Measurements from ENCODE around the gene ATXN3.
"Not testable (repeated sequence)": the region's sequence is repeated elsewhere in the genome, so short reads cannot be mapped to it uniquely, and the experiment has no call there.

The ATXN3 gene

DNA sequence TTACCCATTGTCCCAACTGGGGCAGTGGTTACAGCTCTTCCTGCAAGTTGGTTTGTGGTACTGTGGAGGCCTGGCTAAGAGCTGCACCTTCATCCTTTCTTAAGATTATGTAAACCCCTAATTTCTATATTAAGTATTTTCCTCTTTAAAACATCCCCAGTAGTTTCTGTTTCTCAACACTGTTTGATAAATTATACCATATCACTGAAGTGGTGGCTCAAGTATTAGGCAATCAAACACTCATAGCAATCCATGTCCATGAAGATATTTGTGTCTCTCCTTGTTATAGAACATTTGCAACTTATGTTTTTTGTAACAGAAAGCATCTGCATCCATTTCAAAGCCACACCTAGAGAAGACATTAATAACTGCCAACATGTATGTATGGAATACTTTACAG, 31.8 kb downstream of the ATXN3 start:
- no peak for DNase-seq (ENCODE audit: low read depth, low spot score)

DNA sequence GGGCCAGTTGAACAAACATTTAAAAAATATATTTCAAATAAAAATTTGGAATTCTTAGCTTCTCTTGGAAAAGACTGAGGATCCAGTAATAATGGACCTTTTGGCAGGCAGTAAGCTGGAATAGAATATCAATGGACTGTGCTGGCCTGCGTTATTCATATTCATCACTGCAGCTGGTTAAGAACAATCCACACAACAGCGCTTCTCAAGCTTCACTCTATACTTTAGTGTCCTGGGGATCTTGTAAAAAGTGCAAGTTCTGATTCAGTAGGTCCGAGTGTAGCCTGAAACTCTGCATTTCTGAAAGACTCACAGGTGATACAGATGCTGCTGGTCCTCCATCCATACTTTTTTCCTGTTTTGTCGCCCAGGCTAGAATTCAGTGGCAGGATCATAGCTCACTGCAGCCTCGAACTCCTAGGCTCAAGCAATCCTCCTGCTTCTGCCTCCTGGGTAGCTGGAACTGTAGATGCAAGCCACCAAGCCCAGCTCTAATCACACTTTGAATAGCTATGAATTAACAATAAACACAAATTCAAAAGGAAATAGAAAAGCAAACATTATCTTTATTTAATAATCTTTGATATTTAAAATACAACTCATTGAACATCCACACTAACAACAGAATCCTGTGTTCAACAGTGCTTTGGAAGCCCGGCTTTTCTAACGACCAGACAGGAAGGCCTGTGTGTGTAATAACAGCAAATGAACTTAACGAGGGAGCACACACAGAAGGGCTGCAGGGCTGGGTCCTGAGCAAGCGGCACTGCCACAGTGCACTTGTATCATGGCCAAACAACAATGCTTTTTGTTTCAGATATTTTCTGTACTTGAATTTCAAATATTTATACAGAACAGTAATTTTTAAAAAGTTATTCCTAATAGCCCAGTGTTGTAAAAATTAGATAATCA, 48.1 kb downstream of the ATXN3 start:
- DNase-seq (ENCODE audit: low read depth, low spot score): no peak

DNA sequence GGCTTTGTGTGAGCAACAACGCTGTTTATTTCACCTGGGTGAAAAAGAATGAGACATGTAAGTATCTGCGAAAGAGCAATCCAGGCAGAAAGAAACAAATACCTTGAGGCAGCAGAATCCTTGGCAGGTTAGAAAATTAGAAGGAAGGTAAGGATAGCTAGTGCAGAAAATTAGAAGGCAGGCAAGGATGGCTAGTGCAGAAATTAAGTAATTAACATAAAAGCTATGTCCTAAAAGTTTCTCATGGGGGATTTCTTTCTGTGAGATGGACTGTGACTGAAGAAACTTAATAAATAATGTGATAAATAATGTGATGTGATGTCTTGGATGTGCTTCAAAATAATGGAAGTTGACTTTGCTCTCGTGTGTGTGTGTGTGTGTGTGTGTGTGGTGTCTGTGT, 56.6 kb downstream of the ATXN3 start:
- no peak for DNase-seq (ENCODE audit: low read depth, low spot score)

DNA sequence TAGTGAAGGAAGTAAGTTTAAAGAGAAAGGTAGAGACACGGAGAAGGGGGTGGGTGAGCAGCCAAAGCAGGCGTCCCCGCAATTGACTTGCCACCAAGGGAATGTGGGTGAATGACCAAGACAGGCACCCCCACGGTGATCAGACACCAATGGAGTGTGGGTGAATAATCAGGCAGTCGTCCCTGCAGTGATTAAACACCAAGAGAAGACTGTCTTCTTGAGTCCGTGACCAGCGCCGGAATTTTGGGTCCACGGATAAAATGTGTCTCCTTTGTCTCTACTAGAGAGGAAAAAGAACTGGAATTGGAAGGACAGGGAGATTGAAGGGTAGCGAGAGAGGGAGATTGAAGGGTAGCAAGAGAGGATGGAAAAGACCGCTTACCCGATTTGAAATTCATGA, 57.2 kb downstream of the ATXN3 start:
- not testable (repeated sequence) for DNase-seq (ENCODE audit: low read depth, low spot score)

DNA sequence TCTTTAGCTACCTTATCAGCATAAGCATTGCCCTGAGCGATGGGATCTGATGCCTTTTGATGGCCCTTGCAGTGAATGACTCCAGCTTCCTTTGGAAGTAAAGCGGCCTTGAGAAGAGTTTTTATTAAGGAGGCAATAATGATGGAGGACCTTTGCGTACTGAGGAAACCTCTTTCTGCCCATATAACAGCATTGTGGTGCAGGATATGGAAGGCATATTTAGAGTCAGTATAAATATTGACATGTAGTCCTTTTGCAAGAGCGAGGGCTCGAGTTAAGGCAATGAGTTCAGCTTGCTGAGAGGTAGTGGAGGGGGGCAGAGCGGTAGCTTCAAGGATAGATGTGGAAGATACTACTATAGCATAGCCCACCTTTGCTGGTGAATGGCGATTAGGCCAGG, 60.5 kb downstream of the ATXN3 start:
- DNase-seq (ENCODE audit: low read depth, low spot score): not testable (repeated sequence)

DNA sequence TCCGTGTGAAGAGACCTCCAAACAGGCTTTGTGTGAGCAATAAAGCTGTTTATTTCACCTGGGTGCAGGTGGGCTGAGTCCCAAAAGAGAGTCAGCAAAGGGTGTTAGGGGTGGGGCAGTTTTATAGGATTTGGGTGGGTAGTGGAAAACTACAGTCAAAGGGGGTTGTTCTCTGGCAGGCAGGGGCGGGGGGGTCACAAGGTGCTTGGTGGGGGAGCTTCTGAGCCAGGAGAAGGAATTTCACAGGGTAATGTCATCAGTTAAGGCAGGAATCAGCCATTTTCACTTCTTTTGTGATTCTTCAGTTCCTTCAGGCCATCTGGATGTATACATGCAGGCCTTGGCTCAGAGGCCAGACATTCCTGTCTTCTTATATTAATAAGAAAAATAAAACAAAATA, 64.6 kb downstream of the ATXN3 start:
- not testable (repeated sequence) for DNase-seq (ENCODE audit: low read depth, low spot score)

DNA sequence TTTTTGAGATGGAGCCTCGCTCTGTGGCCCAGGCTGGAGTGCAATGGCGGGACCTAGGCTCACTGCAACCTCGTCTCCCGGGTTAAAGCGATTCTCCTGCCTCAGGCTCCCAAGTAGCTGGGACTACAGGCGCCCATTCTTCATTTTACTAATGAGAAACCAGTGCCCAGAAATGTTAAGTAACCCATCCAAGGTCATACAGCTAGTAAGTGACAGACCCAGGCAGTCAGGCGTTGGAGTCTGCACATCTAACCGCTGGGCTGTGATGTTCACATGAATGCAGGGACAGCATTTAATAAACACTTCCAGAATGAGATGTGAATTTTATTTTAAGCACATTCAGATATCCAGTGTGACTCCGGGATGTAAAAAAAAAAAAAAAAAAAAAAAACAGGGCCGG, 65.2 kb downstream of the ATXN3 start:
- DNase-seq (ENCODE audit: low read depth, low spot score): no peak

DNA sequence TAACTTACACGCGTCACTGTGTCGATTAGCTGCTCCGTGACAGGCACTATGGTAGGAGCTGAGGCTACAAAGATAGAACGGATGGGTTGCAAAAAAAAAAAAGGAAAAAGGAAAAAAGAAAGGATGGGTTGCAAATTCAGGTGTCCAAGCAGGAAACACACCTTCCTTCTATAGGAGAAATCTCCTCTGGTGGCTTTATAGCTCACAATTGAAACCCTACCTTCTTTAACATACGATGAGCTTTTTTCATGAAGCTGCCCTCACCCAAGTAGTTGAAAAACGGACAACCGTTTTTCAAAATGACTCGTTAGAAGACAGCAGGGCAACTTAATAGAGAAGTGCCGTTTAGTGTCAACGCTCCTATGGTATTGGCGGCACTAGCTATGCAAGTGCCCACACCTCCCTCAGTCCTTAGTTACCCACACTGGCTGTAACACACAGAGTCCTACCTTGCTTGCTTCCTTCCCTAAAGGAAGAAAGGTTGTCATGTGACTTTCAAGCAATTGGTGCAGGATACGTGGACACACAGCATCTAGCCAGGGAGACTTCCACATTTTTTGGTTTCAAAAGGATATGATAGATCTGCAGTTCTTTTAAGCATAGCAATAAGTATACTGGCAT, 65.8 kb downstream of the ATXN3 start:
- peak; percentile 26 for DNase-seq (ENCODE audit: low read depth, low spot score)

DNA sequence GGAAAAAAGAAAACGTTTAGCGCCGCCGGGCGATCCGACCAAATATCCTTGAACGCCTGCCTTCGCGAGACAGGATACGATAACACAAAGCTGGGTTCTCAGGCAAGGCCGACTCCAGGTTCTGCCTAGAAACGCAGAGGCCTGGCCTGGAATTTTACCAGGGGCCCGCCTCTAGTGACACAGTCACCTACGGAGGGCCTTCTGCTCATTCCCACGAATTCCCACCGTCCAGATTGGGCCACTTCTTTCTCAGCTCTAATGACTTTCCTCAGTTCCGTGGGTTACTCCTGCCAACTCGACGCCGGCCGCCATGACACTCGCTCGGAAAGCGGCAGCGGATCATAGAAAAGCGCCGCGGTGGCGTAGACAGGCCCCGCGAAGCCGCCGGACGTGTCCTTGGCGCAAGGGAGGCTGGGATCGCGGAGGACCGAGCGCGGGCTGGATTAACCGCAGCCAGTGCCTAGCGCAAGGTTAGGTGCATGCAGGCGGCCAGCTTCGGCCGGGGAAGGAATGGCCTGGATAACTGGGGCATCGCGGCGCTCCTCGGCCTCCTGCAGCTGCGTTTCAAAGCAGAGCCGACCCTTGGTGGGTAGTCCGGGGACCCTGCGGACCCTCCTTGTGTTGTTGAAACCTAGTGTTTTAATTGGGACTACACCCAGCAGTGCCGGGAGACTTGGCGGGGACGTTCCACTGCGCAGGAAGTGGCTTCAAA, 66.5 kb downstream of the ATXN3 start, which contains the start of gene TRIP11:
Gene TRIP11, minus strand, starts transcription at position 341 of the 712 bp plus-strand sequence. CDS start 374 bp downstream, outside the sequence.
- peak; percentile 93 for DNase-seq (ENCODE audit: low read depth, low spot score)

DNA sequence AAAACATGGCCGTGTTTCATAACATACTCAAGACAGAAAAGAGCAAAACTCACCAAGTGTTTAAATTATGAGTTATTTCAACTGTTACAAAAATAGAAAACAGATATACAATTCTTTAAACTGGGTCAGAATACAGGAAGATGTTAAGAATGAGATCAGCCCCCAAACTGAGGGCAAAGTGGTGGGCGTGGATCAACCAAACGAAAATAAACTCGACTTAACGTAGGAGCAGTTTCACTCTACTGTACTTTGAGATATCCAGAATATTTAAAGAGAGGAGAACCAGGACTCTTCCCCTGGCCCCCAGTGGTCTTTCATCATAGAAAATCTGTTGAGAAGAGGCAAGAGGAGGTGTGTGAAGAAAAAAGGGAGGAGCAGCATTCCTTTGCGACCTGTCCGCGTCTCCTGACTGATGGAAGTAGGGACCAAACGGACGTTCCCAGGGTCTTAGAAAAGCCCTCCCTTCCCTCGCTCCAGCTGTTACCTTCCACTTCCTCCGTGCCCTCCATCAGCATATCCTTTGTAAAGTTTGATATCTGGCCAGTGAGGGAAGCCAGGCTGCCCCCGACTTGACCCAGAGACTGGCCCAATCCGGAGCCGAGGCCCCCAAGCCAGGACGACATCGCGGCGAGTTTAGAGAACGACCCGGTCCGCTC, 67.2 kb downstream of the ATXN3 start:
- DNase-seq (ENCODE audit: low read depth, low spot score): peak; percentile 96

DNA sequence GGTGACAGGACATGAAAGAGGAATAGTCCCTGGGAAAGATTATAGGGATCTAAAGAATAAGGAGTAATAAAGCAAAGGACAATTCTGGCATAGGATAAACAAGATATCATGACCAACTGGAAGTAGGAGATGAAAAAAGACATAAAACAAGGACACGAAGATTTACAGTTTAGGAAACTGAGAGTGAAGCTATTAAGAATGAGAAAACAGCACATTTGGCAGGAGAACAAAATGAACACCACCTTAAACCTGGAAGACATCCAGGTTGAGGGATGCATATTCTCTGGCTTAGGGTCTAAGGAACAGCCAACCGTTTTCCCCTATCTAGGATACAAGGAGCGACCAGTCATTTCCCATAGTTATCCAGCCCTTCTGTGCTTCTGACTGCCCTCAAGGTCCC, 68.4 kb downstream of the ATXN3 start:
- DNase-seq (ENCODE audit: low read depth, low spot score): no peak

DNA sequence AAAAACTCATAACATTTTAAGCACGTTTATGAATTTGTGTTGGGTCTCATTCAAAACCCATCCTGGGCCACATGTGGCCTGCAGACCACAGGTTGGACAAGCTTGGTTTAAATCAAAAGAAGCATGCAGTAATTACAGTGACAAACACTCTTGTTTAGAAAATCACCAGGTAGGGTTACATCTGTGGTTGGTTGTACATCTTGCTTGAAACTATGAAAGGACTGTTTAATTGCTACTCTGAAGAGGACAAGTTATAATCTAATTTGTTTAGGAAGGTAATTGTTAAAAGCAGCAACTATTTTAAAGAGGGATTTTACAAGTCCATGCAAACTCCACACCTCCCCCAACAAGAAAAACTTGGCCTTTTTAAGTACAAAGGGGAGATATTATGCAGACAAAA, 70.5 kb downstream of the ATXN3 start:
- DNase-seq (ENCODE audit: low read depth, low spot score): no peak

DNA sequence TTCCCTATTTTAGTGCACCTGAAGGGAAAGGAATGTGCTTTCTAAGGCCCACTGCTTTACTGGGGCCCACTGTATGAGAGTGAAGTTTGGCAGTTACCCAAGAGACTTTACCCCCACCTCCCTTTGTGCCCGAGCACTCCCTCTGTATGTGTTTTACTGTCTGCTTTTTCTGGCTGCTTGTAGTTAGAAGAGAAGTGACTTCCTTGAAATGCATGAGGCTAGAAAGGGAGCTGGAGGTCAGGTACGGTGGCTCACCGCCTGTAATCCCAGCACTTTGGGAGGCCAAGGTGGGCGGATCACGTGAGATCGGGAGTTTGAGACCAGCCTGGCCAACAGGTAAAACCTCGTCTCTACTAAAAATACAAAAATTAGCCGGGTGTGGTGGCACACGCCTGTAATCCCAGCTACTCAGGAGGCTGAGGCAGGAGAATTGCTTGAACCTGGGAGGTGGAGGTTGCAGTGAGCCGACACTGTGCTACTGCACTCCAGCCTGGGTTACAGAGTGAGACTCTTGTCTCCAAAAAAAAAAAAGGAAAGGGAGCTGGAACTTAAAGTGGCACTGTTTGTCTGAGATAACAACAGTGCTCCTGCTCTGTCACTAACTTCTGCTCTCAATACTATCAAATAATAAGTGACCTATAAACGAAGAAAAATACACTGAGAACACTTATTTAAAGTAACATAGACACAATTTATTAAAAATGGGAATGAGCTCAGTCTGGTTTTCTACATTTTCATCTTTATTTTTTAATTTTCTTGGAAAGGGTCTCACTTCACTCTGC, 72.3 kb downstream of the ATXN3 start:
- DNase-seq (ENCODE audit: low read depth, low spot score): no peak

DNA sequence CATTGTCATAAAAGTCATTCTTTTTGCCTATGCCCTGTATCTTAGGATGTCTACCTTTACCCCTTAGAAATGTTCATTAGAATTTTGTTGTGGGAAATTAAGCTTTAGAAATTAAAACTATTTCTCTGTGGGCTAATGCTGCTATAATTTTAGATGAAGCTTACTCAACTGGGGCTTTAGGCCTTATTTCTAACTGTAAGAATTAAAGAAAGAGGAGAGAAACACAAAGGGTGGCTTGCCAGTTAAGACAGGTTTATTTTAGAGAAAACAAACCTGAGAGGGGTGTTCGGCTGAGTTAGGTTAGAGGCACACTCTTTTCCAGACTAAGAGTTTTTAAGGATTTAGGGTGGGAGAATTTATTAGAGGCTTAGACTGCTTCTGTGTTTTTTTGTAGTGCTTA, 72.9 kb downstream of the ATXN3 start:
- no peak for DNase-seq (ENCODE audit: low read depth, low spot score)

DNA sequence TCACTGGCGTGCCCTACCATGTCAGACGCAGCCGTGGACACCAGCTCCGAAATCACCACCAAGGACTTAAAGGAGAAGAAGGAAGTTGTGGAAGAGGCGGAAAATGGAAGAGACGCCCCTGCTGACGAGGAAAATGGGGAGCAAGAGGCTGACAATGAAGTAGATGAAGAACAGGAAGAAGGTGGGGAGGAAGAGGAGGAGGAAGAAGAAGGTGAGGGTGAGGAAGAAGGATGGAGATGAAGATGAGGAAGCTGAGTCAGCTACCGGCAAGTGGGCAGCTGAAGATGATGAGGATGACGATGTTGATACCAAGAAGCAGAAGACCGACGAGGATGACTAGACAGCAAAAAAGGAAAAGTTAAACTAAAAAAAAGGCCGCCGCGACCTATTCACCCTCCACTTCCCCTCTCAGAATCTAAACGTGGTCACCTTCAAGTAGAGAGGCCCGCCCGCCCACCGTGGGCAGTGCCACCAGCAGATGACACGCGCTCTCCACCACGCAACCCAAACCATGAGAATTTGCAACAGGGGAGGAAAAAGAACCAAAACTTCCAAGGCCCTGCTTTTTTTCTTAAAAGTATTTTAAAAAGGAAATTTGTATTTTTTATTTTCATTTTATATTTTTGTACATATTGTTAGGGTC, 79.7 kb downstream of the ATXN3 start:
- no peak for DNase-seq (ENCODE audit: low read depth, low spot score)

DNA sequence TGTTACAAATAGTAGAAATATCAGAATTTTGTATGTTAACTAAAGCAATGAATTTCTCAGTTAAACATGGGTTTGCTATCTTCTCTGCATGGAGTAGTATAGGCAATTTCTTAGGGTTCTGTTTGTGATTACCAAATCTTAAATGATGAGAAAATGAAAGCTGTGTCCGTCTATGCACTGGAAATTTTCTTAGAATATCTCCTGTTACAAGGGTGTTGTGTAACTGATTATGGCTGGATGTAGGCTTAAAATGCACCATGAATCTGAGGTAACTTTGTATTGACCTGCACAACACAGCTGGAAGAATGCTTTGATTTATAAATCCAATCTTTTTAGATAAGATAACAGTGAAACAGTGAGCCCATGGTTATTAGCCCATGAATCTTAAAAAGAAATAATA, 84.3 kb downstream of the ATXN3 start:
- no peak for DNase-seq (ENCODE audit: low read depth, low spot score)

DNA sequence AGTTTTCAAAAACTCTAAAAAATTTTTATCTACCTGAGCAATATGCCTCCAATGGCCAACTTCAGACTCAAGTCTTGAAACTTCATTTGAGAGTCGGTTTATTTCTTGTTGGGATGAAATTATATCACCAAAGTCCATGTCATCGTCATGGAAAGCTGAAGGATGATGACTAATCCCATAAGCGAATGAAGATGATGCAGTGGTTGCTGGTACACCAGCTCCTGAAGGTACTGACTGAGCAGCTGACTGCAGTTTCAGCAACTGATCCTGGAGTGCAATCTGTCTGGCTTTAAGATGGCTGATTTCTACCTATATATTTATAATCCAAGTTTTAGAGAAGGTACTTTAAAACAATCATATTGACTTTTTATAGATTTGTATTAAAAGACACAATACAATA, 84.9 kb downstream of the ATXN3 start:
- DNase-seq (ENCODE audit: low read depth, low spot score): no peak

DNA sequence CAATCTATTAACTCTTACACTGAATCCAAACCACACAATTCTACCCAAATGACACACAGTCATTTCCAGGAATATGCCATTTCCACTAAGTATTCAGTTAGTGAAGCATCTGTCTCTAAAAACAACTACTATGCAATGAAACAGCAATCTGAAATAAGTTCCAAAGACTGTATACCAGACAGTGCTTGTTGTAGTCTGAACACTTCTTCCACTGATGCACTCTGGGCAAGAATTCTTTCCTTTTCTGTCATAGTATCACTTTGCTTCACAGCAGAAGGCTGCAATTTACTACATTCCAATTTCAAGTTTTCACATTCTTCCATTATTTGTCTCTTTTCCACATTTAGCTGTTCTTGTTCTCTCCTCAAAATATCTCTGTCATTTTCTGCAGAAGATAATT, 92.3 kb downstream of the ATXN3 start:
- DNase-seq (ENCODE audit: low read depth, low spot score): no peak

DNA sequence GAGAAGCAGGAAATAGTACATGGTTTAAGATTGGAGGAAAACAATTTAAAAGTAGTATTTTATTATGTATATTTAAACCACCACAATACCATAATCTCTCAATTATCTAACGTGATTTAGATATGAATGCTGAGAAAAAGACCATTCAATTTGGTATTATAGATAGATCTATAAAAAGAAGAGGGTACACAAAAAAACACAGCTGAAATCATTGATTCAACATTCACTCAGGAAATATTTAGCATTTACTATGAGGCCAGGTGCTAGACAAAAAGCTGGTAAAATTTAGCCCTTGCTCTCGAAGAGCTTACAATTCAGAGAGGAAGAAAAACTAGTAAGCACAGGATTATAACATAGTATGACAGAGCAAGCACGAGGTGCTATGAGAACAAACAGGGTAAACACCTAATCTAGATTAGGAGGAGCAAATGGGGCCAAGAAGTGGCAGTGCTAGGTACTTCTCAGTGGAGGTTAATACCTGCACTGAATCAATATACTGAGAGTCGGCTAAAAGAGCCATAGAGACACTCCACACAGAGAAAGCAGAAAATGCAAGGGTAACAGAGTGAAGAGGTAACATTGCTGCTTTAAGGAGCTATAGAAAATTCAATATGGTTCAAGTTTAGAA, 94.1 kb downstream of the ATXN3 start:
- no peak for DNase-seq (ENCODE audit: low read depth, low spot score)

DNA sequence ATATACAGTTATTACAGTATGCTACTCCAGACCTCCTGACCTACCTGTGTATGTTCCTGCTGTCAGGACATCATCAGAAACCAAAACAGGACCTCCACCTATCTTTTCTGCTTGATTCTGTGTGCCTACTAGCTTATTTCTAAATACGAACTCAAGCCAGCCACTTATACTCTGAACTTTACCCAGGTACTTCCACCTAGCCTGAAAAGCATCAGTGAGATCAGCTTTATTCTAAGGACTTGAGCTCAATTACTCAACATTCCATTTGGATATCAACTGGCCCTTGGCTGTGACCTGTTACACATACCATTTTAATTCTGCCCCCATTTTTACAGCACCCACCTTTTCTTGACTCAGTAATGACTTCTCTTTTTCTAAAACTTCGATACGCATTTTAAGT, 95.7 kb downstream of the ATXN3 start:
- DNase-seq (ENCODE audit: low read depth, low spot score): no peak

Measured in ELF-1 (cell line).